HG03045 (cell line): ENCODE measurements around the gene NGFR.
"Not testable (repeated sequence)": the region's sequence is repeated elsewhere in the genome, so short reads cannot be mapped to it uniquely, and the experiment has no call there.

Experiments used
- ATAC-seq: cut with Tn5 transposase; IDR thresholded peaks from one replicate; pipeline ENCODE4 v1.9.1; 2021; ENCODE audit warnings: mild to moderate bottlenecking, moderate library complexity; ENCODE audit not compliant: unreplicated experiment

Gene NGFR

DNA sequence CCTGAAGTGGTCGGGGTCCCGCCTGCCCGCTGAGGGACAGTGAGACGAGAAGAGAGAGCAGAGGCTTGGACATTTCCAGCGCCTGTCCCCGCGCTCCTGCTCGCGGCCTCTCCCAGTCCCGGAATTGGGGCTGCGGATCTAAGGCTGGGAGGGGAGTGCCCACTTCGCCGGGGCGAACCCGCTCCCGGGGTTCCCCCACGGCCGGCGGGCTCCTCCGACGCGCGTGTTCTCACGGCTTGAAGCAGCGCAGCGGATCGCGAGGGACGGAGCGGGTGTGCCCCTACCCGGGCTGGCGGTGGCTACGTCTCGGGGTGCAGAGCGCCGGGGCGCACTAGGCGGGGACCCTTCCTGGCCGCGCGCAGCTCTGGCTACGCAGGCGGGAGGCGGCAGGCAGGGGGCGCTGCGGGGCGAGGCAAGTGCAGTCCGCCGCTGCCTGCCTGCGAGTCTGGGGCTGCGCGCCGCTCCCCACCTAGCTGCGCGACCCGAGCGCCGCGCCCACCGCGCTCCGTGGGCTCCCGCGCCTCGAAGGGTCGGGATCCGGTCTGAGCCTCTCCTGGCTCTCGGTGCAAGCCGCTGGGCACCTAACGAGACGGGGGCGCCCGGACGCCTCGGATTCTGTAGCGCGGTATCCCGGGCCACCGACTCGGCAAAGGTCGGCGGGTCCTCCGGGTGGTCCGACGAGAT lies 1.2 kb downstream of the NGFR start:
- ATAC-seq: no peak

DNA sequence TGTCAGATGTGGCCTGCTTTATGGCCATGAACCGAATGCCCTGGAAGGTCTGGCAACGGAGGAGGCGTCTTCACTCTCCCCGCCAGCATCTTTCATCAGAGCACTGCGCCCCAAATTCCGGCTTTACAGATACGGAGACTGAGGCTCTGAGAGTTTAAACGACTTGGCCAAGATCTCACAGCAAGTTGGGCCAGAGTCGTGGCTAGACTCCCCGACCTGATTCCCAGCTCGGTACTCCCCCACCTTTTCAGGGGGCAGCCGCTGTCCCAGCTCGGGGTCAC lies 1.7 kb downstream of the NGFR start:
- ATAC-seq: no peak

GRCh38 chr17:49497148-49498028 lies 2.3 kb downstream of the NGFR start:
- no peak for ATAC-seq

DNA sequence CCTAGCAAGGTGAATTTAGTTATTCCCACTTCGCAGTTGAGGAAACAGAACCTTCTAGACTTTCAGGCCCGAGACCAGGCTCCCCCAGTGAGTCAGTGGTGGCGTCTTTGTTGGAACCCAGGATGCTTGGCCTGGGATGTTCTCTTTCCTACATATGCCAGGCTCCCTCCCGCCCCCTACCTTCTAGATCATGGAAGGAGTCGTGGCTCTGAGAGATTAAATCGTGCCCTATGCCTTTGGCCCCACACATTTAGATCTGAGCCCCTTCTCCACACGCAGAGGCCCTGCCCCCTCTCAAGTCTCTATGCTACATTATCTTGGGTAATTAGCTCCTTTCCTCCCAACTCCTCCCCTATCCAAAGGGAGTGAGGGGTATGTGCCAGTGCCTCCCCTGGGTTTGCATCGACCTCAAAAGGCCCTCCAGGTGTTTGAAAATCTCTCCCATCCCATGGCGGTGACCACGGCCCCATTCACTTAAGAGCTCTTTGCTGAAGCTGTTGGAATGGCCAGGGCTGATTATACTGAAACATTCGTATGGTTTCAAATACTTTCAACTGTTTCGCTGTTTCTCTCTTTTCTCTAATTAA lies 3.0 kb downstream of the NGFR start:
- ATAC-seq: no peak

GRCh38 chr17:49501496-49501895 lies 6.4 kb downstream of the NGFR start:
- ATAC-seq: no peak

GRCh38 chr17:49502254-49502653 lies 7.2 kb downstream of the NGFR start:
- no peak for ATAC-seq

GRCh38 chr17:49502680-49503079 lies 7.6 kb downstream of the NGFR start:
- ATAC-seq: not testable (repeated sequence)

DNA sequence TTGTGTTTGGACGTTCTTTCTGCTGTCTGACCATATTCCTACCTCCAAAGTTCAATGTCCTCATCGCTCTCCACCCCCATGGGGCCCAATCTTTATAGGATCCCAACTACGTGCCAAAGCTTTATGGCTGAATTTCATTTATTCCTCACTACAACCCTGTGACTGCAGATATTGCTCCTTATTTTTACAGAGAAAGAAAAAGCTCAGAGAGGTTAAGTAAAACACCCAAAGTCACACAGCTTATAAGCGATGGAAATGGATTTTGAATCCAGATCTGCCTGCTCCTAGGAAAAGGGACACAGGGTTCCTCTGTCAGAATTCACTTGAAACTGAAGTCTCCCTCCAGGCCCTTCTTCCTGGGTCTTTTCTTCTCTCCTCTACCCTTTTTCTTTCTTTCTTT lies 9.3 kb downstream of the NGFR start:
- no peak for ATAC-seq

DNA sequence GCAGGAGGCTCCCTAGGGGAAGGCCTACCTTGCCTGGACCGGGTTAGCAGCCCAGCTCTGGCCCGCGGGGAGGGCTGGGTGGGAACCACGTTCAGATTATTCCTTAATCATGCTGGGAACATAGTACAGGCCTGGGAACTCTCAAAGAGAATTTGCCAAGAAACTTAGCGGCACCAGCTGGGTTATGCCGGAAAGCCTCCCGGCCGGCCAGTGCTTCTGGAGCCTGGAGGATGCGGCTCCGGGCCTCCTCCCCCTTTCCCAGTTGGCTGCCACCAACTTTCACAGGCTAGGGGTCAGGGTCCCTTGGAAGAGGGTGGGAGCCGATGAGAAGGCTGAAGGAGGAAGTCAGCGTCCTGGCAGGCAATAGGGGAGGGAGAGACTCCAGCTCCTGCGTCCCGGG lies 10.8 kb downstream of the NGFR start:
- no peak for ATAC-seq

DNA sequence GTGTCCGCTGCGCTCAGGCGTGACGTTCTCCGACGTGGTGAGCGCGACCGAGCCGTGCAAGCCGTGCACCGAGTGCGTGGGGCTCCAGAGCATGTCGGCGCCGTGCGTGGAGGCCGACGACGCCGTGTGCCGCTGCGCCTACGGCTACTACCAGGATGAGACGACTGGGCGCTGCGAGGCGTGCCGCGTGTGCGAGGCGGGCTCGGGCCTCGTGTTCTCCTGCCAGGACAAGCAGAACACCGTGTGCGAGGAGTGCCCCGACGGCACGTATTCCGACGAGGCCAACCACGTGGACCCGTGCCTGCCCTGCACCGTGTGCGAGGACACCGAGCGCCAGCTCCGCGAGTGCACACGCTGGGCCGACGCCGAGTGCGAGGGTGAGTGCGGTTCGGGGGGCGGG lies 11.2 kb downstream of the NGFR start:
- no peak for ATAC-seq

- ATAC-seq: no peak
Measured at GRCh38 chr17:49508061-49508865, 13.2 kb downstream of the NGFR start.

DNA sequence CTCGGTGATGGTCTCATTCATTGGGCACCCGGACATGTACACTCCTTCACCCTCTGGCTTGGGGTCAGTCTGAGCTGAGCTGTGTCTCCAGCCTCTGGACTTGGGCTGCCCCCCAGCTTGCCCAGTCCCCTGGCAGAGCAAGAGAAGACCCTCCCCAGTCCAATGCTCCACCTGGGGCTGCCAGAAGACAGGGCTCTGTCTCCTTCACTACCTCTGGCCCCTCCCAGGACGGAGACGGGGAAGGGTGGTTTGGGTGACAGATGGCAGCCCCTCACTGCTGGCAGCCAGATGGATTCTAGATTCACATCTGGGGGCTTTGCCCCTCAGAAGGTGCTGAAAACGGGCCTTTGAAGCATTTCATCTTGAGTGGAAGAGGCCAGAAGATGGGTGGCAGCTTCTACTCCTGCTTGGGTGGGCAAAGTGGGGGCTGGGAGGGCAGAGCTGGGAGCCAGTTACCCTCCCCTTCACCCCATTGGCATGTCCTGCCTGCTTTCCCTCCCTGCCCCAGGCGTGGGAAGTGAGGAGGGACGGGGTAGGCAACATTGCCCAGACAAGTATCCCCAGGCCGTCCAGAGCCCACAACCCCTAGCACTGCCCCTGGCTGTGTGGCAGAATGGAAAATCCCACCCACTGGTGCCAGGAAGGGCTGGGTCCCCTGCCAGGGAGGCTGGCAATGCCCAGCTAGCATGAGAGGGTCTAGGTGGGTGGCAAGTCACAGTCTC lies 13.9 kb downstream of the NGFR start:
- no peak for ATAC-seq

DNA sequence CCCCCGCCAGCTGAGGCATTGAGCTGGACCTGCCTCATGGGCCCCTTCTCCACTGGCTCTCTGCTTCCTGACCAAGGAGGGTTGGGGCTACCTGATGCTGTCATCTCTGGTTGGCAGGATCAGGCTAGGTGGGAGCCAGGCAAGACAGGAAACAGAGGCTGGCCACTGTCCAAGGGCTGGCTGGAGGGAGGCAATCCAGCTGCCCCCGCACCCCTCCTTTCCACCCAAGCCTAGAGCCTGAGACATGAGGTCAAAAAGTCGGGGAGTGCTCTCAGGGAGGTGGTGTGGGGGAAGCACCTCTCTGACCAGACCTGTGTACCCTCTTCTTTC lies 14.5 kb downstream of the NGFR start:
- ATAC-seq: no peak

GRCh38 chr17:49510059-49510719 lies 15.1 kb downstream of the NGFR start:
- no peak for ATAC-seq

DNA sequence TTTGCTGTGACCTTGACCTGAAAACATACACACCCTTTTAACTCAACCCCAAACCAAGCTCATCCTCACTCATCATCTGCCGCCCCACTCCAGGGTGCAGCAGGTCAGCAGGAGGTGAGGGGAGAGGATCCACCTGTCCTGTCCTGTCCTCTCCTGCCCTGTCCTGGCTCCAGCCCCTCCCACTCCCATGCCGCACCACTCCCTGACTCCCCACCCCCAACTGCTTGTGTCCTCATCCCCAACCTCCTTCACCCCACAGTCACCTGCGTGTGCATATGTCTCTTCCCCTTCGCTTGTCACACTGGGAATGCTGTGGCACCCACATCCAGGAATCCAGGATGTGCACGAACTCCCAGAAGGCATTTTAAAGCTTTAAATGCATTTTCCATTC lies 15.6 kb downstream of the NGFR start:
- ATAC-seq: no peak

DNA sequence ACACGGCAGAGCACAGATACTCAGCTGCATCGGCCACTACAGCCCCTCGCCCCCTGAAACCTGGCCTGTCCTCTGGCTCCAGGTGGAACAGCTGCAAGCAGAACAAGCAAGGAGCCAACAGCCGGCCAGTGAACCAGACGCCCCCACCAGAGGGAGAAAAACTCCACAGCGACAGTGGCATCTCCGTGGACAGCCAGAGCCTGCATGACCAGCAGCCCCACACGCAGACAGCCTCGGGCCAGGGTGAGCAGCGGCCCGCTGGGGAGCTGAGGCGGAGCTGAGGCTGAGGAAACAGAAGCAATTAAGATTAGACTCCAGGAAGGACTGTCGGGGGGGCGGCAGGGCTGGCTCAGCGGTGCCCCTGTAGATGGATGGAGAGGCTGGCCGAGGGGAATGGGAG lies 16.7 kb downstream of the NGFR start:
- no peak for ATAC-seq

- ATAC-seq: no peak
Measured at GRCh38 chr17:49512296-49513043, 17.4 kb downstream of the NGFR start.

DNA sequence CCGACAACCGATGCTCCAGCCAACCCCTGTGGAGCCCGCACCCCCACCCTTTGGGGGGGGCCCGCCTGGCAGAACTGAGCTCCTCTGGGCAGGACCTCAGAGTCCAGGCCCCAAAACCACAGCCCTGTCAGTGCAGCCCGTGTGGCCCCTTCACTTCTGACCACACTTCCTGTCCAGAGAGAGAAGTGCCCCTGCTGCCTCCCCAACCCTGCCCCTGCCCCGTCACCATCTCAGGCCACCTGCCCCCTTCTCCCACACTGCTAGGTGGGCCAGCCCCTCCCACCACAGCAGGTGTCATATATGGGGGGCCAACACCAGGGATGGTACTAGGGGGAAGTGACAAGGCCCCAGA lies 17.9 kb downstream of the NGFR start:
- ATAC-seq: no peak

- ATAC-seq: no peak
Measured at GRCh38 chr17:49513641-49514040, 18.5 kb downstream of the NGFR start.
